ENCODE measurements around the gene POLA1. TPM values are rescaled to one million over a fixed set of nuclear protein-coding genes. Genes with fewer than 3 reads are reported as not detected.

The POLA1 gene
- total RNA-seq, 4 donors from 2014 or later, result 12.0 to 15.6 (median 12.5) TPM

DNA sequence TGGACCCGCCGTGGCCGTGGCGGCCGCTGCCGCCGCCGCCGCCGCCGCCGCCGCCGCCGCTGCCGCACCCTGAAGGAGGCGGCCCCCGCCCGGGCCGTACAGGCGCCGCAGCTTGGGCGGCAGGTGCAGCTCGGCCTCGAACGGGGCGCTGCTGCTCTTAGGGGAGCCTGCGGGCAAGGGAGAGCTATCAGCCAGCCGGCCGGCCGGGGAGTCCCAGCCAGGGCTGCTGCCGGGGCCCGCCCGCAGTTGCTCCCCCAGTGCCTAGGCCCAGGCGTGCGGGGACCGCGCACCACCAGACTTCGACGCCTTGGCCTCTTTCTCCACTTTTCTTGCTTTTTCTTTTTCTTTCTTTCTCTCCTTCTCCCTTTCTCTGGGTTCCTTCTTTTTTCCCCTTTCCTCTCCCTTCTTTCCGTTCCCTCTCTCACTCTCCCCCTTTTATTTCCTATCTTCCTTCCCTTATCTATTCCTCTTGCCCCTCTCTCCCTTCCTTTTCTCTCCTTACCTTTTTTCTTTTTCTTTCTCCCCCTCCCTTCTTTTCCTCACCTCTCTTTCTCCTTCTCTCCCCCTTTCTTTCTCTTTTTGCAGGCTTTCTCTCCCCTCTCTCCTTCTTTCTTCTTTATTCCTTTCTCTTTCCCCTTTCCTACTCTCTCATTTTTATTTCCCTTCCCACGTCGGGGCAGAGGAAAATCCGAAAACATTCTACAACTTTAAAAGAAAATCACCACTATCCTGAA lies 320.1 kb downstream of the POLA1 start:
- Histone ChIP-seq H3K4me3 (peak overlapping the region in 1 of 2 donors; percentile 41), H3K27me3 (peaks cover 99% of the 10 kb centered on the region), H3K9me3 (no peaks in the 10 kb centered on the region), H3K4me1 (peaks cover 0 to 20% (median 0%) of the 10 kb centered on the region in 3 donors), H3K36me3 (no peaks in the 10 kb centered on the region), H3K27ac (no peak overlapping the region)
- ATAC-seq, result no peak
- 8% methylated on average over 7 to 11 of the region's 44 CpGs for WGBS, 2 donors (ENCODE audit: low coverage in 1 of 2)
- TF ChIP-seq, protein P1, sequence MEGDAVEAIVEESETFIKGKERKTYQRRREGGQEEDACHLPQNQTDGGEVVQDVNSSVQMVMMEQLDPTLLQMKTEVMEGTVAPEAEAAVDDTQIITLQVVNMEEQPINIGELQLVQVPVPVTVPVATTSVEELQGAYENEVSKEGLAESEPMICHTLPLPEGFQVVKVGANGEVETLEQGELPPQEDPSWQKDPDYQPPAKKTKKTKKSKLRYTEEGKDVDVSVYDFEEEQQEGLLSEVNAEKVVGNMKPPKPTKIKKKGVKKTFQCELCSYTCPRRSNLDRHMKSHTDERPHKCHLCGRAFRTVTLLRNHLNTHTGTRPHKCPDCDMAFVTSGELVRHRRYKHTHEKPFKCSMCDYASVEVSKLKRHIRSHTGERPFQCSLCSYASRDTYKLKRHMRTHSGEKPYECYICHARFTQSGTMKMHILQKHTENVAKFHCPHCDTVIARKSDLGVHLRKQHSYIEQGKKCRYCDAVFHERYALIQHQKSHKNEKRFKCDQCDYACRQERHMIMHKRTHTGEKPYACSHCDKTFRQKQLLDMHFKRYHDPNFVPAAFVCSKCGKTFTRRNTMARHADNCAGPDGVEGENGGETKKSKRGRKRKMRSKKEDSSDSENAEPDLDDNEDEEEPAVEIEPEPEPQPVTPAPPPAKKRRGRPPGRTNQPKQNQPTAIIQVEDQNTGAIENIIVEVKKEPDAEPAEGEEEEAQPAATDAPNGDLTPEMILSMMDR (IDR thresholded peaks at IDR 0.05), result no peak
- TF ChIP-seq EP300 (IDR thresholded peaks at IDR 0.05), result no peak
- no peak for TF ChIP-seq POLR2A (IDR thresholded peaks at IDR 0.05)
- no peak for TF ChIP-seq POLR2AphosphoS5 (IDR thresholded peaks at IDR 0.05)

DNA sequence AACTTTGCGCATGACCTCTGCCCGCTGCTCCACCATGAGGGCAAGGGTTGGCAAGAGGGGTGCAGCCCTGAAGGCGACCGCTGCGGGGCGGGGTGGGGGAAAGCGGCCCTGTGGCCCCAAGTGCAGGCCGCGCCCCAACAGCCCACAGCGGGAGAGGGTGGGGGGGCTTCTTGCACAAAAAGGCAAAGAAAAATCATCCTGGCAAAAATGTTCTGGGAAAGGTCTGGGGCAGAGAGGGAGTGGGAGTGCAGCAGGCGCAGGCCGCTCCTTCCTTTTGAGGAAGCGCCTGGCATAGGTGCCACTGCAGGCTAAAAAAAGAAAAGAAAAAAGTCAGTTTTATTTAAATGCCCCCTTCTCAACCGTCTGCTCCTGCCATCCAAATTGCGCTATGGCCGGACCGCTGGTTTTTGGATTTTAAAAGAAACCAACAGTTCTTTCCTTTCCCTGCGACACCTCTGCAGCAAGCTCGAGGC lies 320.7 kb downstream of the POLA1 start:
- TF ChIP-seq, protein P1 (IDR thresholded peaks at IDR 0.05), result no peak
- TF ChIP-seq POLR2AphosphoS5 (IDR thresholded peaks at IDR 0.05), result no peak
- TF ChIP-seq POLR2A (IDR thresholded peaks at IDR 0.05), result no peak
- TF ChIP-seq EP300 (IDR thresholded peaks at IDR 0.05), result no peak
- no peak for ATAC-seq
- 55 to 80% methylated on average over 3 to 8 of the region's 19 CpGs for WGBS, 2 donors (ENCODE audit: low coverage in 1 of 2)
- peaks cover 0 to 20% (median 0%) of the 10 kb centered on the region in 3 donors for H3K4me1 ChIP-seq
- peaks cover 99% of the 10 kb centered on the region for H3K27me3 ChIP-seq
- H3K9me3 ChIP-seq, result no peaks in the 10 kb centered on the region
- no peak overlapping the region for H3K27ac ChIP-seq
- H3K36me3 ChIP-seq, result no peaks in the 10 kb centered on the region
- H3K4me3 ChIP-seq, result no peak overlapping the region

DNA sequence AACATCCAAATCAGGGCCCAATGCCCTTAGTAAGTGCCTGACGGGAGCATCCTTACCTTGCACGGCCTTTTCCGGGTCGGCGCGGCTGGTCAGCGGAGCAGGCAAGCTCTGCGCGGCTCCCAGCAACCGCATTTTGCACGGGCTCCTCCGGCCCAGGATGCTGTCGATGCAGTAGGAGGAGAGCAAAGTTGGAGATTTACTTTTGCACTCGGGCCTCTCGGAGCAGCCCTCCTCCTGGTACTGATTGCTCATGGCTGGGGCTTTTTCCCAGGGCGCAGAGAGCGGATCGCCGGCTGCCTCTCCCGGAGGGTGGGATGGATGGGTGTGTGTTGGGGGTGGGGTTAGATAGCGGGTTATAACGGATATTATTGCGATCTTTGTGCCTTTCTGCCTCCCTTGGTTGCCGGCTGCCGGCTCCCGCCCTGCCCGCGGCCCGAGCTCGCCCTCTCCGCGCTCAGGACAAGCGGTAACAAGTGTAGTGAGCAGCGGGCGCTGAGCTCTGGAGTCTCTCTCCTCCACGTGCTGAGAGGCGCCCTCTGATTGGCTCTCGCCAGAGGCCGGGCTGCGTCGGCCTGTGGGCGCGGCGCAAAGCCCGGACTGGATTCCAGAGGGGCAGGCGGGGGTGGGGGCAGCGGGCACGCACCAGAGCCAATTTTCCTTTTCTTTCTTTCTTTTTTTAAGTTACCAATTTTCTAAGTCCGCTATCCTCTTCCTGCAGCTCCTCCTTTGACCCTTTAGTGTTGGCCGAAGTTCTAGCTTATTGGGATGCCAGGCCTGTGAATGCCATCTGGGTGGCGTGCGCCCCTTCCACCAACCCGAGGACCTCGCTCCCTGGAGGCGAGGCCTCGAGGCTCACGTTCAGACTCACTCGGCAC lies 322.0 kb downstream of the POLA1 start, which contains the start of gene ARX:
TSS of gene ARX (minus strand) at position 480 of the 875 bp plus-strand sequence. CDS start at position 252, 228 bp downstream.
- Histone ChIP-seq H3K36me3 (no peaks in the 10 kb centered on the region), H3K27ac (no peak within 1 kb of the TSS), H3K27me3 (peaks cover 99% of the 10 kb centered on the region), H3K4me1 (peaks cover 0 to 29% (median 0%) of the 10 kb centered on the region in 3 donors), H3K4me3 (no peak within 1 kb of the TSS), H3K9me3 (no peaks in the 10 kb centered on the region)
- ATAC-seq, result no peak
- WGBS, 2 donors (ENCODE audit: low coverage in 1 of 2), result 49% methylated on average over 10 of the region's 58 CpGs; no CpG with 5 or more reads in 1 of the 2 donors
- TF ChIP-seq EP300 (IDR thresholded peaks at IDR 0.05) (no peak), POLR2AphosphoS5 (IDR thresholded peaks at IDR 0.05) (no peak), POLR2A (IDR thresholded peaks at IDR 0.05) (no peak)
- TF ChIP-seq, protein P1 (IDR thresholded peaks at IDR 0.05), result no peak

DNA sequence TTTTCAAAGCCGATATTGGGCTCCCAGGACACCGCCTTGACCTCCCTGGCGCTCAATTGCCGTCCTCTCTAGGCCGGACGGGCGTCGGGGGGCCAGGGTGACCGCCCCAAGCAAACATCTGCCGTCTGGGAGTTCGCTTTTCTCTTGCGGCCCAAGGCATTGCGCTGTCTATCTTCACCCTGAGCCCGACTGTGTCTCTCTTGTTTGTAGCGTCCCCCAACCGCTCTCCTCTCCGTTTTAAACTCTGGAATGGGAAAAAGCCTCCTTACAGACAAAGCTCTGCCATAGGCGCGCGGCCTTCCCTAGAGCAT lies 322.6 kb downstream of the POLA1 start:
- no peak overlapping the region for H3K4me3 ChIP-seq
- WGBS, 2 donors (ENCODE audit: low coverage in 1 of 2), result 57% methylated on average over 3 of the region's 20 CpGs; no CpG with 5 or more reads in 1 of the 2 donors
- H3K36me3 ChIP-seq, result no peaks in the 10 kb centered on the region
- H3K4me1 ChIP-seq, result peaks cover 0 to 34% (median 0%) of the 10 kb centered on the region in 3 donors
- ATAC-seq, result no peak
- no peaks in the 10 kb centered on the region for H3K9me3 ChIP-seq
- H3K27ac ChIP-seq, result no peak overlapping the region
- peaks cover 99% of the 10 kb centered on the region for H3K27me3 ChIP-seq
- TF ChIP-seq POLR2A (IDR thresholded peaks at IDR 0.05), result no peak
- TF ChIP-seq POLR2AphosphoS5 (IDR thresholded peaks at IDR 0.05), result no peak
- TF ChIP-seq, protein P1 (IDR thresholded peaks at IDR 0.05), result no peak
- TF ChIP-seq EP300 (IDR thresholded peaks at IDR 0.05), result no peak
